NCI-H460 (cell line): Measurements from ENCODE around the gene ANKHD1. TPM values are rescaled to one million over a fixed set of nuclear protein-coding genes. Genes with fewer than 3 reads are reported as not detected.

Experiments
- DNase-seq: peaks from one replicate; pipeline ENCODE4 v3.0.0-alpha.2; 2016; ENCODE audit warnings: low read depth; ENCODE audit errors: extremely low read depth
- total RNA-seq: library from RNA; depleted of rRNA; stranded (reverse); fragments of >200 nt; shearing (Covaris generic); gene quantifications from 2 replicates; pipeline ENCODE4 v1.2.3, GENCODE V29; 2014

ANKHD1 gene
- total RNA-seq, 1 experiment from 2014 or later, result 59.7 TPM

- no peak for DNase-seq
Measured at GRCh38 chr5:140367256-140368013, 34.2 kb upstream of the ANKHD1 start.

GRCh38 chr5:140371356-140372151, 30.1 kb upstream of the ANKHD1 start:
- DNase-seq, result no peak

GRCh38 chr5:140372971-140373487, 28.6 kb upstream of the ANKHD1 start:
- DNase-seq, result peak; percentile 79

GRCh38 chr5:140381351-140381750, 20.3 kb upstream of the ANKHD1 start:
- no peak for DNase-seq

GRCh38 chr5:140381972-140382371, 19.7 kb upstream of the ANKHD1 start:
- no peak for DNase-seq

GRCh38 chr5:140382866-140383265, 18.8 kb upstream of the ANKHD1 start:
- DNase-seq, result no peak

- DNase-seq, result no peak
Measured at GRCh38 chr5:140383300-140383699, 18.3 kb upstream of the ANKHD1 start.

- no peak for DNase-seq
Measured at GRCh38 chr5:140388052-140388451, 13.6 kb upstream of the ANKHD1 start.

GRCh38 chr5:140391312-140391711, 10.3 kb upstream of the ANKHD1 start:
- no peak for DNase-seq

GRCh38 chr5:140391732-140392131, 9.9 kb upstream of the ANKHD1 start:
- DNase-seq, result no peak

- no peak for DNase-seq
Measured at GRCh38 chr5:140393738-140394137, 7.9 kb upstream of the ANKHD1 start.

- no peak for DNase-seq
Measured at GRCh38 chr5:140398379-140398811, 3.2 kb upstream of the ANKHD1 start.

GRCh38 chr5:140399979-140400729, 1.5 kb upstream of the ANKHD1 start:
- no peak for DNase-seq

- DNase-seq, result peak; percentile 97
Measured at GRCh38 chr5:140400730-140401361, 787 bp upstream of the ANKHD1 start.

- DNase-seq, result no peak
Measured at GRCh38 chr5:140402258-140403074, 833 bp downstream of the ANKHD1 start.

GRCh38 chr5:140403613-140404012, 2.0 kb downstream of the ANKHD1 start:
- no peak for DNase-seq

- no peak for DNase-seq
Measured at GRCh38 chr5:140408750-140409241, 7.2 kb downstream of the ANKHD1 start.

GRCh38 chr5:140413230-140413629, 11.6 kb downstream of the ANKHD1 start:
- DNase-seq, result no peak

- no peak for DNase-seq
Measured at GRCh38 chr5:140417235-140417634, 15.6 kb downstream of the ANKHD1 start.
